NCI-H2107 (cell line): Measurements from ENCODE around the gene SYT5.
"Not testable (repeated sequence)": the region's sequence is repeated elsewhere in the genome, so short reads cannot be mapped to it uniquely, and the experiment has no call there.

Experiments used
- DNase-seq: peaks from one replicate; lab custom pipeline; 2025; lab: John Stamatoyannopoulos, UW

The SYT5 gene

GRCh38 chr19:55208880-55209692 is 29.0 kb upstream of the SYT5 start, which contains the start of gene PTPRH:
PTPRH (minus strand) TSS chr19:55209501; CDS start chr19:55209433, 68 bp downstream.
- no peak for DNase-seq

- DNase-seq: peak; percentile 60
Observed at GRCh38 chr19:55206664-55207500, 26.8 kb upstream of the SYT5 start.

- DNase-seq: not testable (repeated sequence)
Observed at GRCh38 chr19:55202199-55202598, 22.1 kb upstream of the SYT5 start.

DNA sequence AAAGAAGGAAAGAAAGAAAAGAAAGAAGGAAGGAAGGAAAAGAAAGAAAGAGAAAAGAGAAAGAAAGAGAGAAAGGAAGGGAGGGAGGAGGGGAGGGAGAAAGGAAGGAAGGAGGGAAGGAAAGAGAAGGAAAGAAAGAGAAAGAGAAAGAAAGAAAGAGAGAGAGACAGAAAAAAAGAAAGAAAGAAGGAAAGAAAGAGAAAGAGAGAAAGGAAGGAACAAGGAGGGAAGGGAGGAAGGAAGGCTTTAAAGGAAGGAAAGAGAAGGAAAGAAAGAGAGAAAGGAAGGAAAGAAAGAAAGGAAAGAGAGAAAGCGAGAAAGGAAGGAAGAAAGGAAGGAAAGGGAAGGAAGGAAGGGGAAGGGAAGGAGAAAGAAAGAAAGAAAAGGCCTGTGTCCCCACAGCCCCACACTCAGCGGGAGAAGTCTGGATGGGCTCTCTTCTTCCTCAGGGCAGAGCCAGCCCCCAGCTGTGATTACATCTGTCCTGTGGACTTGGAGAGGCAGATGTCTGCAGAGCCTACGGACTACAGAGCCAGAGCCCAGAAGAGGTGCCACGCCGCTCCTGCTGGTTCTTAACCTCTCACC is 19.6 kb upstream of the SYT5 start:
- DNase-seq: no peak

GRCh38 chr19:55198651-55199050 is 18.6 kb upstream of the SYT5 start:
- DNase-seq: no peak

DNA sequence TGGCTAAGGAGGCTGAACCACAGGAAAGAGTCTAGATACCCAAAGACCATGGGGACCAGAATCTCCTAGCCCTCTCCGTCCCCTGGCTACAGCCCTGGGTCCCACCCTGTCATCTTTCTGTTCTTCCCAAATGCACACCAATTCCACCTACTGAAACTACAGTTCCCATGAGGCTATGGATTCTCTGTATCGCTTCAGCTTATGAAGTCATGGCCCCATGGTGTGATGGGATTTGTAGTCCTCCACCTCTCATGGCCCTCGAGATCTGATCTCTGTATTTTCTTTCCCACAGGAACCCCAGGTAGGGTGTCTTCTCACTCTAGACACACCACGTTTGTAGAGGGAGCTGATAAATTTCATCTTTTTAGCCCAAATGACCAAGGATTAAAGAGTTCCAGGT is 17.4 kb upstream of the SYT5 start:
- no peak for DNase-seq

GRCh38 chr19:55196803-55197202 is 16.7 kb upstream of the SYT5 start:
- DNase-seq: no peak

- DNase-seq: no peak
Observed at GRCh38 chr19:55193481-55193880, 13.4 kb upstream of the SYT5 start.

DNA sequence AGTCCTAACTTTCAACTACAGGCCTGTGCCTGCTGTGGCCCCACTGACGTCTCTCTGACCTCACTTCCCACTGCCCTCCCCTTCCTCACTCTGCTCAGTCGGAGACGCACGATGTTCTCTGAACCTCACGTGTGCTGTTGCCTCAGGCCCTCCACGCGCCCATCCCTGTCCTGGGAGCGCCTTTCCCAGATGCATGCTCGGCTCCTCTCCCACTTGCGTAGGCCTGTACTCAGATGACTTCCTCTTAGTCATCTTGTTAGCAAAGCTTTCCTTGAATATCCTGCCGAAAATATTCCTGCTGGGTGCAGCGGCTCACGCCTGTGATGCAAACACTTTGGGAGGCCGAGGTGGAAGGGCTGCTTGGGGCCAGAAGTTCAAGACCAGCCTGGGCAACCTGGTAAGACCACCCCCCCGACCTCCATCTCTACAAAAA is 9.3 kb upstream of the SYT5 start:
- no peak for DNase-seq

DNA sequence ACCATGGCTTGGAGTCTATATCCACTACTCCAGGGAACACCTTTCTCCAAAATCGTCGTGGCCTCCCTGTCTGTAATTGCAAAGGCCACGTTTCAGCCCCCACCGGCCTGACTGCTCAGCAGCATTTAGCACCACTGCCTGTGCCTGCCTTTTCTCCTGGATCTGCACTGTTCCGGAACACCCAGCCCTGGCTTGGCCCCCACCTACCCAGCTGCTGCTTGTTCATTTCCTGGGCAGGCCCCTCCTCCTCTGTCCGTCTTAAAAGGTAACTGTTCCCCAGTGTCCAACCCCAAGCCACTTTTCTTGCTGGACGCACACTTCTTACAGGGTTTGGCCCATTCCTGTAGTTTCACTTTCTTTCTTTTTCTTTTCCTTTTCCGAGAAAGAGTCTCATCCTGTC is 8.5 kb upstream of the SYT5 start:
- DNase-seq: no peak

DNA sequence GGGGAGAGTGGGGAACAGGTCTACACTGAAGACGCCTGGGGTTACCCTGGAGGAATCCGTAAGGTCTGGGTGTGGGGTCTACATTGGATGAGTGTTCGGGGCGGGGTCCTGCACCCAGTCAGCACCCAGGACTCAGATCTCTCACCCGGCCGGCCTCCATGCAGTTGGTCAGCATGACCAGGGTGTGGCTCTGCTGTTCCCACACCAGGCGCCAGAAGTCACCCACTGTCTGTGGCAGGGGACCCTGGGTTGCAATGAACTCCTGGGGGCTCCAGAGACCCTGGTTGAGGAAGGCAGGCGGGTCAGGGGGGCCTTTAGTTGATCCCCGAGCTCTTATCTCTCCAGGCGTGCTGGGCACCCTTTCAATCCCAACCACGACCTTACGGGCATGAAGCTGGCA is 6.0 kb upstream of the SYT5 start:
- no peak for DNase-seq

DNA sequence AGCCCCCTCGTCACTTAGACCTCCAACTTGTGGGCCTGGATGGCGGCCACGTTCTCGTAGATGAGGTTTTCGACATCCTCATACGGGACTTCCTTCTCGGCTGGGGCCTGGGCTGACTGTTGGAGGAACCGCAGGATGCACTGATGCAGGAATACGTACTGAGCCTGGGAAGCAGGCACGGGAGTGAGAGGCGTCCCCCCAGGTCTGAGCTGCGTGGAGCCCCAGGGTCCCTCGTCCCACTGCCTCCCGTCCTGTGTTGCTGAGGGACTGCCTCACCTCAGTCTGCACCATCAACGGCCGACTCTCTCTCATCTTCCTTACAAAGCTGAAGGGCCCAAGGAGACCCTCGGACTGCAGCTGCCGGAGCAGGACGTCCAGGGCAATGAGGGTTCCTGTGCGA is 1.7 kb upstream of the SYT5 start:
- DNase-seq: no peak

- peak; percentile 54 for DNase-seq
Observed at GRCh38 chr19:55178781-55179599, 1.1 kb downstream of the SYT5 start.

GRCh38 chr19:55176076-55176475 is 4.0 kb downstream of the SYT5 start:
- DNase-seq: no peak

DNA sequence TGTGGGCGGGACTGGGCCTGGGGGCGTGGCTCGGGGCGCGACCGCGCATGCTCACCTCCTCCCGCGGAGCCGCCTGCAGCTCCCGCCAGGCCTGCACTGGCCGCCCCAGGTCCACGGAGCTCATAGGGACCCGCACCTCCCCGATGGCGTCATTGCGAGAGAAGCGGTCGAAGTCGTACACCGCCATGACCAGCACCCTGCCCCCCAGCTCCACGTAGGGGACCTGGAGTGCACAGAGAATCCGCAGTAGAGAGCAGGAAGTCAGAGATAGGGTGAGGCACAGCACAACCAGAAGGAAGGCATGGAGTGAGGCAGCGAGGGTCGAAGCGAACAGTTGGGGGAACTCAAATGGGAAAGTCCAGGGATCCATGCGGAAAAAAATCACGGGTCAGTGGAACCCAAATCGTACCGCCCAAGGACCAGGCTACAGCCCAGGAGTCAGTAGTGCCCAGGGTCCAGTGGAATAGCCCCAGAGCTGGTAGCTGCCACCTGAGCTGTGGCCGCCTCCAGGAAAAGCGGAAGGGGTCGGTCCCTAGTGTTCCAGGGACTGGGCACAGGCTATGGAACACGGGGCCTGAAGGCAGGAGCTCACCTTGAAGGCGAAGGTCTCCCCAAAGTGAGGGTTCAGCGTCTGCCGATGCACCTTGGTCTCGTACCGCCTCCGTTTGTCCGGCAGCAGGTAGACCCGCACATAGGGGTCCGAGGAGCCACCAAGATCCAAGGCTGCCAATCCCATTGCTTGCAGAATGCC is 4.8 kb downstream of the SYT5 start:
- no peak for DNase-seq

GRCh38 chr19:55174425-55175116 is 5.5 kb downstream of the SYT5 start:
- no peak for DNase-seq

DNA sequence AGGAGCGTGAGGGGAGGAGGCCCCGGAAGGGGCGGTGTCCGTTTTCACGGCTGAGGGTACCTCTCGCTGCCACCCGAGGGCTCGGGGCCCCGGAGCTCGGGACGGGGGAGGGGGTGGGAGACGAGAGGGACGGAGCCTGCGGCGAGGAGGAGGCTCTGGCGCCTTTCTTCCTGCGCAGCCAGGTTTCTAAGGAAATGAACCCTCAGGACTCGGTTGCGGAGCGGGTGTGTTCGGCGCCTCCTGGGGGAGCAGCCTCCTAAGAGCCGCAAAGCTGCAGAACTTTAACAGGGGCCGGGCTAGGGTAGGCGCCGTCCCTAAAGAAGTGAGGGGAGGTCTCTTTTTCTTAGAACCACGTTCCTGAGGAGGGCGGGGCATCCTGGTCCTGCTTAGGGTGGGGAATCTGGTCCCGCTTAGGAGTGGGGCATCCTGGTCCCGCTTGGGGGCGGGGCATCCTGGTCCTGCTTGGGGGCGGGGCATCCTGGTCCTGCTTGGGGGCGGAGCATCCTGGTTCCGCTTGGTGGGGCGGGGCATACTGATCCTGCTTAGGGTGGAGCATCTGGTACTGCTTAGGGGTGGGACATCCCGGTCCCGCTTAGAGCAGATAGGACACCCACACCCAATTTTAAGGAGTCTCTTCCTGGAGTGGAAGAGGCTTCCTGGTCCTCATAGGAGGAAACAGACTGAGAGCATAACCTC is 6.2 kb downstream of the SYT5 start:
- no peak for DNase-seq

- no peak for DNase-seq
Observed at GRCh38 chr19:55173186-55173713, 6.8 kb downstream of the SYT5 start.

GRCh38 chr19:55172741-55173140 is 7.3 kb downstream of the SYT5 start:
- DNase-seq: no peak

DNA sequence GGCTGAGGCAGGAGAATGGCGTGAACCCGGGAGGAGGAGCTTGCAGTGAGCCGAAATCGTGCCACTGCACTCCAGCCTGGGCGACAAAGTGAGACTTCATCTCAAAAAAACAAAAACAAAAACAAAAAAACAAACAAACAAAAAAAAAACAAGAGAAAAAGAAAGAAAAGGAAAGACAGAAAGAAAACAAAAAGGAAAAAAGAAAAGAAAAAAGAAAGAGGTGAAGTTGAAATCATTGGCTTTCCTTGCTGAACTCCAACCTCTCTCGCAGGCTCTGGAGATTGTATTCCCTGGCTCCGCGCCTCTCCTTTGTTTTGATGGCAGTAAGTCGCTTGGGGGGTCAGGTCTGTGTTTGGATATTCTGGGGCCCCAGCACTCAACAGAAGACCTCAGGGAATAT is 7.8 kb downstream of the SYT5 start:
- not testable (repeated sequence) for DNase-seq
